HCT116 (cell line): ENCODE results near the gene FAF2. TPM values are rescaled to one million over a fixed set of nuclear protein-coding genes. Genes with fewer than 3 reads are reported as not detected.

ENCODE experiments used
- ATAC-seq: fragments of 200-7000 bp; cut with Tn5 transposase; 2 replicates; pipeline ENCODE4 v1.9.1; 2020; ENCODE audit warnings: mild to moderate bottlenecking, moderate library complexity
- BruUV-seq: library from RNA; stranded (reverse); fragments of 400-500 nt; replicated peaks from 2 replicates; lab custom pipeline; 2021; lab: Mats Ljungman, UMichigan
- CTCF ChIA-PET: fragments of 300-600 bp; sonication (Branson Sonifier 250); formaldehyde crosslinking; loops from one replicate; lab custom pipeline; 2021; ENCODE audit warnings: antibody characterized with exemption; lab: Charles Lee
- POLR2A ChIA-PET: fragments of 300-600, 350-600 bp; sonication (Branson Sonifier 250); formaldehyde crosslinking; loops from one replicate; lab custom pipeline; 2021; ENCODE audit warnings: antibody characterized with exemption; lab: Charles Lee
- RAD21 ChIA-PET, 2 experiments: fragments of 300-600 bp; sonication (Branson Sonifier 250); formaldehyde crosslinking; loops; one replicate each; lab custom pipeline; 2023; ENCODE audit warnings: low total read pairs in 2 of 2; ENCODE audit not compliant: uncharacterized antibody in 2 of 2, unreplicated experiment in 2 of 2, low non-redundant PET in 1 of 2; lab: Charles Lee
- DNase-seq: peaks from one replicate; pipeline ENCODE4 v3.0.0-alpha.2; 2010; ENCODE audit warnings: low read depth, low spot score
- H2AFZ ChIP-seq: fragments of 200-600 bp; shearing (Covaris generic), sonication (generic); 2 replicates; pipeline ENCODE4 v1.6.1; 2017; ENCODE audit warnings: low read depth, mixed run types, mixed read lengths, antibody characterized with exemption, low read length; ENCODE audit not compliant: poor library complexity, severe bottlenecking
- H3K27ac ChIP-seq: 2 replicates; pipeline ENCODE4 v1.5.1; 2012; ENCODE audit warnings: low read depth, low read length
- H3K27me3 ChIP-seq: fragments of 200-600 bp; sonication (generic); 2 replicates; pipeline ENCODE4 v1.6.1; 2016; ENCODE audit warnings: mixed run types, low read length, mixed read lengths; ENCODE audit not compliant: insufficient read depth
- H3K36me3 ChIP-seq, 2 experiments: fragments of 200-500 bp in 1 of 2; fragments of 200-600 bp in 1 of 2; sonication (Bioruptor generic) in 1 of 2; sonication (generic) in 1 of 2; 2 replicates each; pipeline versions ENCODE4 v1.5.1 to v1.6.1; 2014 to 2016; ENCODE audit warnings: low read length in 2 of 2, inconsistent platforms in 1 of 2, mixed read lengths in 1 of 2, mixed run types in 1 of 2; ENCODE audit not compliant: insufficient read depth in 2 of 2, control insufficient read depth in 1 of 2
- H3K4me1 ChIP-seq, 2 experiments: fragments of 200-600 bp in 1 of 2; sonication (generic) in 1 of 2; 2 replicates each; pipeline versions ENCODE4 v1.5.1 to v1.6.1; 2012 to 2017; ENCODE audit warnings: low read length in 2 of 2, inconsistent platforms in 1 of 2, mild to moderate bottlenecking in 1 of 2, mixed read lengths in 1 of 2, mixed run types in 1 of 2, moderate library complexity in 1 of 2; ENCODE audit not compliant: insufficient read depth in 2 of 2, control insufficient read depth in 1 of 2
- H3K4me2 ChIP-seq: fragments of 200-600 bp; sonication (generic); 2 replicates; pipeline ENCODE4 v1.6.1; 2017; ENCODE audit warnings: mixed run types, low read length, mixed read lengths
- H3K4me3 ChIP-seq, 2 experiments: fragments of 200-600 bp in 1 of 2; sonication (generic) in 1 of 2; replicated peaks in 1 of 2; 2 replicates each; pipeline ENCODE4 v1.5.1; 2011 to 2016; ENCODE audit warnings: low read length in 2 of 2, control low read depth in 1 of 2, low read depth in 1 of 2, mild to moderate bottlenecking in 1 of 2, mixed read lengths in 1 of 2, mixed run types in 1 of 2
- H3K79me2 ChIP-seq: fragments of 200-600 bp; sonication (generic); 2 replicates; pipeline ENCODE4 v1.6.1; 2017; ENCODE audit warnings: mild to moderate bottlenecking, mixed run types, low read length, moderate library complexity, mixed read lengths; ENCODE audit not compliant: insufficient read depth
- H3K9ac ChIP-seq: fragments of 200-600 bp; sonication (generic); 2 replicates; pipeline ENCODE4 v1.6.1; 2016; ENCODE audit warnings: low read length, mixed read lengths
- H3K9me2 ChIP-seq: fragments of 200-600 bp; sonication (generic), shearing (Covaris generic); 2 replicates; pipeline ENCODE4 v1.6.1; 2017; ENCODE audit warnings: mixed run types, mild to moderate bottlenecking, moderate library complexity; ENCODE audit not compliant: insufficient read depth
- H3K9me3 ChIP-seq, 2 experiments: fragments of 200-500 bp in 1 of 2; fragments of 200-600 bp in 1 of 2; sonication (Bioruptor generic) in 1 of 2; sonication (generic) in 1 of 2; 2 replicates each; pipeline ENCODE4 v1.6.1; 2014 to 2017; ENCODE audit warnings: low read length in 2 of 2, mixed read lengths in 2 of 2, inconsistent platforms in 1 of 2, low read depth in 1 of 2, mild to moderate bottlenecking in 1 of 2, mixed run types in 1 of 2, moderate library complexity in 1 of 2; ENCODE audit not compliant: control insufficient read depth in 1 of 2, insufficient read depth in 1 of 2
- H4K20me1 ChIP-seq: fragments of 200-600 bp; sonication (generic), shearing (Covaris generic); 2 replicates; pipeline ENCODE4 v1.6.1; 2017; ENCODE audit warnings: mixed run types, mild to moderate bottlenecking, moderate library complexity; ENCODE audit not compliant: insufficient read depth
- CTCF ChIP-seq, 3 experiments: fragments of 200-600 bp in 1 of 3; sonication (generic) in 1 of 3; IDR thresholded peaks in 2 of 3; conservative IDR thresholded peaks in 1 of 3; 2 replicates each; pipeline ENCODE4 v1.5.1; 2012 to 2017; ENCODE audit warnings: low read depth in 2 of 3, low read length in 2 of 3, antibody characterized with exemption in 1 of 3, borderline replicate concordance in 1 of 3, control low read depth in 1 of 3, mild to moderate bottlenecking in 1 of 3, mixed read lengths in 1 of 3, mixed run types in 1 of 3, moderate library complexity in 1 of 3; ENCODE audit not compliant: insufficient read depth in 1 of 3
- ELF1 ChIP-seq: IDR thresholded peaks from 2 replicates; pipeline ENCODE4 v1.6.1; 2012; ENCODE audit warnings: low read depth, borderline replicate concordance
- POLR2A ChIP-seq: IDR thresholded peaks from 2 replicates; pipeline ENCODE4 v1.7.0; 2011; ENCODE audit warnings: borderline replicate concordance; ENCODE audit not compliant: insufficient read depth, insufficient read length; ENCODE audit errors: extremely low read depth
- POLR2AphosphoS5 ChIP-seq: IDR thresholded peaks from 2 replicates; pipeline ENCODE4 v1.6.1; 2011; ENCODE audit warnings: mild to moderate bottlenecking, low read depth, low read length, moderate library complexity
- RAD21 ChIP-seq: IDR thresholded peaks from 2 replicates; pipeline ENCODE4 v1.6.1; 2012; ENCODE audit warnings: low read depth, mild to moderate bottlenecking
- REST ChIP-seq: IDR thresholded peaks from 2 replicates; pipeline ENCODE4 v1.6.1; 2012; ENCODE audit warnings: low read depth
- SIN3A ChIP-seq: IDR thresholded peaks from 2 replicates; pipeline ENCODE4 v1.6.1; 2012; ENCODE audit warnings: low read depth
- ZNF274 ChIP-seq: fragments of 200-500 bp; sonication (Bioruptor generic); IDR thresholded peaks from 2 replicates; pipeline ENCODE4 v1.6.1; 2014; ENCODE audit warnings: mild to moderate bottlenecking, low read depth, low read length, inconsistent platforms
- intact Hi-C: fragments of 100-400 bp; cut with micrococcal nuclease; formaldehyde crosslinking; loops from 2 replicates; pipeline ENCODE4 v1.10.0; 2022
- total RNA-seq: library from RNA; stranded (reverse); gene quantifications from one replicate; pipeline ENCODE4 v1.2.1, GENCODE V29; 2021; ENCODE audit not compliant: unreplicated experiment
- TF ChIP-seq, protein P1 (sequence below): IDR thresholded peaks from 2 replicates; pipeline ENCODE4 v1.6.1; 2012

Gene FAF2
- total RNA-seq, 1 experiment from 2014 or later: 51.9 TPM

GRCh38 chr5:176400382-176401156, 47.6 kb upstream of the FAF2 start:
- Histone ChIP-seq H3K4me2 (peak overlapping the region; percentile 59), H3K9me3 (no peaks in the 10 kb centered on the region), H3K79me2 (no peaks in the 10 kb centered on the region), H3K9me2 (no peaks in the 10 kb centered on the region), H3K4me1 (peaks cover 13 to 26% of the 10 kb centered on the region in 2 experiments), H2AFZ (no peak overlapping the region), H3K4me3 (no peak overlapping the region), H4K20me1 (no peaks in the 10 kb centered on the region), H3K36me3 (no peaks in the 10 kb centered on the region), H3K27me3 (no peaks in the 10 kb centered on the region), H3K27ac (0 out of 2 replicates have a peak overlapping the region, but pooled peaks have one; percentile 16), H3K9ac (0 out of 2 replicates have a peak overlapping the region, but pooled peaks have one; percentile 12)
- ChIA-PET RAD21 (no interaction called here), CTCF (no interaction called here), POLR2A (no interaction called here)
- ATAC-seq: peak; percentile 77
- BruUV-seq: no TSS peak
- no peak for TF ChIP-seq SIN3A
- no peak for TF ChIP-seq REST
- no peak for TF ChIP-seq CTCF (IDR thresholded peaks at IDR 0.05 in 2 of 3, conservative IDR thresholded peaks at IDR 0.05 in 1 of 3; ENCODE audit: borderline replicate concordance in 1 of 3, insufficient read depth in 1 of 3, low read depth in 2 of 3, low read length in 2 of 3)
- TF ChIP-seq ZNF274: no peak
- TF ChIP-seq, protein P1, sequence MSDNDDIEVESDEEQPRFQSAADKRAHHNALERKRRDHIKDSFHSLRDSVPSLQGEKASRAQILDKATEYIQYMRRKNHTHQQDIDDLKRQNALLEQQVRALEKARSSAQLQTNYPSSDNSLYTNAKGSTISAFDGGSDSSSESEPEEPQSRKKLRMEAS: no peak
- TF ChIP-seq RAD21: no peak
- TF ChIP-seq POLR2A: no peak
- no peak for TF ChIP-seq POLR2AphosphoS5
- TF ChIP-seq ELF1: no peak
- intact Hi-C loops: no loop called here
- DNase-seq: no peak
